H1 (cell line): Measurements from ENCODE around the gene NR1H3.

Experiments
- BCL11A ChIP-seq, 2 experiments: IDR thresholded peaks; one replicate each; pipeline ENCODE4 v1.6.1; 2011; ENCODE audit warnings: low read depth in 2 of 2, low read length in 2 of 2, mild to moderate bottlenecking in 2 of 2
- GABPA ChIP-seq: IDR thresholded peaks from 2 replicates; pipeline ENCODE4 v1.6.1; 2011; ENCODE audit warnings: mild to moderate bottlenecking, low read length, moderate library complexity, borderline replicate concordance; ENCODE audit not compliant: insufficient read depth
- HDAC2 ChIP-seq, 2 experiments: fragments of 300-600 bp in 1 of 2; sonication (generic) in 1 of 2; IDR thresholded peaks; 2 replicates each; pipeline ENCODE4 v1.6.1; 2011 to 2012; ENCODE audit warnings: low read depth in 2 of 2, low read length in 2 of 2, mild to moderate bottlenecking in 2 of 2, moderate library complexity in 2 of 2, borderline replicate concordance in 1 of 2, inconsistent platforms in 1 of 2
- HDAC6 ChIP-seq: IDR thresholded peaks from one replicate; pipeline ENCODE4 v1.7.1; 2012; ENCODE audit warnings: low read depth, mild to moderate bottlenecking, inconsistent platforms, low read length, moderate library complexity
- MAFK ChIP-seq: IDR thresholded peaks from 2 replicates; pipeline ENCODE4 v1.6.1; 2012; ENCODE audit warnings: low read depth, mild to moderate bottlenecking, improper control_type of control experiment, low read length
- NRF1 ChIP-seq: IDR thresholded peaks from 2 replicates; pipeline ENCODE4 v1.6.1; 2011; ENCODE audit warnings: mild to moderate bottlenecking, low read depth, low read length, improper control_type of control experiment
- POLR2A ChIP-seq, 2 experiments: IDR thresholded peaks; 1 replicate in 1 of 2; 2 replicates in 1 of 2; pipeline ENCODE4 v1.6.1; 2011; ENCODE audit warnings: low read depth in 2 of 2, low read length in 2 of 2, mild to moderate bottlenecking in 2 of 2; ENCODE audit errors: control extremely low read depth in 1 of 2
- RAD21 ChIP-seq, 2 experiments: IDR thresholded peaks in 1 of 2; conservative IDR thresholded peaks in 1 of 2; 2 replicates each; pipeline ENCODE4 v1.6.1; 2011; ENCODE audit warnings: low read depth in 2 of 2, low read length in 2 of 2, improper control_type of control experiment in 1 of 2, inconsistent platforms in 1 of 2, mild to moderate bottlenecking in 1 of 2, moderate library complexity in 1 of 2
- RFX5 ChIP-seq: IDR thresholded peaks from 2 replicates; pipeline ENCODE4 v1.6.1; 2011; ENCODE audit warnings: low read depth, low read length, improper control_type of control experiment, borderline replicate concordance
- TF ChIP-seq, protein P1 (sequence below), 3 experiments: IDR thresholded peaks; 1 replicate in 2 of 3; 2 replicates in 1 of 3; pipeline versions ENCODE4 v1.5.1 to v1.6.1; 2011; ENCODE audit warnings: low read length in 3 of 3, mild to moderate bottlenecking in 3 of 3, inconsistent platforms in 2 of 3, low read depth in 1 of 3, moderate library complexity in 1 of 3; ENCODE audit not compliant: insufficient read depth in 1 of 3; ENCODE audit errors: control extremely low read depth in 1 of 3

DNA sequence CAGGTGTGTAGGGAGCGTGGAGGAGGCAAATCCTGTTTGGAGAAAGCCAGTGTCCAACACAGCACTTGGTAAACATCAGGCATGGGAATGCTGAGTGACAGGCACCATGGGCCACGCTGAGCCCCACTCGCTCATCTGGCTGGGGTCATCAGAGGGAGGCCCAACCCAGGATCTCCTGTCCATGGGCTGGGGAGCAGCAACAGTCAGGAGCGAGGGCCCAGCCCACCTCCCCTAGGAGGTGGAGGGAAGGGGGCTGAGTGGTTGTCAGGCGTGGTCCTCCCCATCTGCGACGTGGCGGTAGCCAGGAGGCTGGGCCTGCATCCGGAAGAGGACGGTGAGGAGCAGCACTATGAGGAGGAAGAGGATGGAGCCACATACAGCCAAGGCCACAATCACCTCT, 17.9 kb upstream of the NR1H3 start:
- TF ChIP-seq, protein P1, sequence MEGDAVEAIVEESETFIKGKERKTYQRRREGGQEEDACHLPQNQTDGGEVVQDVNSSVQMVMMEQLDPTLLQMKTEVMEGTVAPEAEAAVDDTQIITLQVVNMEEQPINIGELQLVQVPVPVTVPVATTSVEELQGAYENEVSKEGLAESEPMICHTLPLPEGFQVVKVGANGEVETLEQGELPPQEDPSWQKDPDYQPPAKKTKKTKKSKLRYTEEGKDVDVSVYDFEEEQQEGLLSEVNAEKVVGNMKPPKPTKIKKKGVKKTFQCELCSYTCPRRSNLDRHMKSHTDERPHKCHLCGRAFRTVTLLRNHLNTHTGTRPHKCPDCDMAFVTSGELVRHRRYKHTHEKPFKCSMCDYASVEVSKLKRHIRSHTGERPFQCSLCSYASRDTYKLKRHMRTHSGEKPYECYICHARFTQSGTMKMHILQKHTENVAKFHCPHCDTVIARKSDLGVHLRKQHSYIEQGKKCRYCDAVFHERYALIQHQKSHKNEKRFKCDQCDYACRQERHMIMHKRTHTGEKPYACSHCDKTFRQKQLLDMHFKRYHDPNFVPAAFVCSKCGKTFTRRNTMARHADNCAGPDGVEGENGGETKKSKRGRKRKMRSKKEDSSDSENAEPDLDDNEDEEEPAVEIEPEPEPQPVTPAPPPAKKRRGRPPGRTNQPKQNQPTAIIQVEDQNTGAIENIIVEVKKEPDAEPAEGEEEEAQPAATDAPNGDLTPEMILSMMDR (IDR thresholded peaks at IDR 0.05; ENCODE audit: control extremely low read depth in 1 of 3, insufficient read depth in 1 of 3, low read depth in 1 of 3, low read length in 3 of 3) = no peak
- TF ChIP-seq HDAC6 (no peak), POLR2A (IDR thresholded peaks at IDR 0.05; ENCODE audit: control extremely low read depth in 1 of 2, low read depth in 2 of 2, low read length in 2 of 2) (no peak), NRF1 (no peak), BCL11A (IDR thresholded peaks at IDR 0.05; ENCODE audit: low read depth in 2 of 2, low read length in 2 of 2) (no peak), HDAC2 (IDR thresholded peaks at IDR 0.05; ENCODE audit: borderline replicate concordance in 1 of 2, low read depth in 2 of 2, low read length in 2 of 2) (no peak), RAD21 (IDR thresholded peaks at IDR 0.05 in 1 of 2, conservative IDR thresholded peaks at IDR 0.05 in 1 of 2; ENCODE audit: low read depth in 2 of 2, low read length in 2 of 2) (no peak), GABPA (no peak), MAFK (no peak), RFX5 (no peak)
